Stimulated activated CD8-positive, alpha-beta memory T cell treated with anti-CD3 and anti-CD28 coated beads, Interleukin-12 subunit alpha, Interleukin-12 subunit beta, amount 100 ng/mL, for 24 hours (primary cell): Measurements from ENCODE around the gene ZNF697.

Experiments used
- DNase-seq: peaks from one replicate; pipeline ENCODE4 v3.0.0-alpha.2; 2020; ENCODE audit errors: extremely low read depth

ZNF697 gene

GRCh38 chr1:119662034-119662437 is 14.0 kb upstream of the ZNF697 start:
- DNase-seq: no peak

- DNase-seq: no peak
Observed at GRCh38 chr1:119660253-119661083, 12.4 kb upstream of the ZNF697 start.

GRCh38 chr1:119659628-119660027 is 11.6 kb upstream of the ZNF697 start:
- DNase-seq: no peak

GRCh38 chr1:119656410-119656955 is 8.4 kb upstream of the ZNF697 start:
- no peak for DNase-seq

GRCh38 chr1:119655154-119655553 is 7.1 kb upstream of the ZNF697 start:
- DNase-seq: no peak

GRCh38 chr1:119653839-119654170 is 5.7 kb upstream of the ZNF697 start:
- DNase-seq: no peak

- no peak for DNase-seq
Observed at GRCh38 chr1:119653135-119653838, 5.2 kb upstream of the ZNF697 start.

GRCh38 chr1:119652587-119652986 is 4.5 kb upstream of the ZNF697 start:
- no peak for DNase-seq

- no peak for DNase-seq
Observed at GRCh38 chr1:119651641-119652040, 3.6 kb upstream of the ZNF697 start.

GRCh38 chr1:119651133-119651532 is 3.1 kb upstream of the ZNF697 start:
- DNase-seq: no peak

- DNase-seq: no peak
Observed at GRCh38 chr1:119648620-119649004, 546 bp upstream of the ZNF697 start.

GRCh38 chr1:119647228-119647733 is 785 bp downstream of the ZNF697 start:
- no peak for DNase-seq

GRCh38 chr1:119646521-119647227 is 1.4 kb downstream of the ZNF697 start:
- no peak for DNase-seq

- DNase-seq: no peak
Observed at GRCh38 chr1:119639109-119639508, 9.0 kb downstream of the ZNF697 start.

GRCh38 chr1:119637710-119638109 is 10.4 kb downstream of the ZNF697 start:
- no peak for DNase-seq

GRCh38 chr1:119636491-119637089 is 11.5 kb downstream of the ZNF697 start:
- DNase-seq: no peak

GRCh38 chr1:119635811-119636390 is 12.2 kb downstream of the ZNF697 start:
- DNase-seq: no peak

- no peak for DNase-seq
Observed at GRCh38 chr1:119634016-119634415, 14.1 kb downstream of the ZNF697 start.

- DNase-seq: no peak
Observed at GRCh38 chr1:119633575-119633974, 14.5 kb downstream of the ZNF697 start.

GRCh38 chr1:119632841-119633240 is 15.2 kb downstream of the ZNF697 start:
- DNase-seq: no peak

- DNase-seq: no peak
Observed at GRCh38 chr1:119632103-119632490, 16.0 kb downstream of the ZNF697 start.
